PC-3 (cell line): ENCODE data around the gene MID2.

Experiments
- CTCF ChIP-seq: fragments of 300-600 bp; sonication (generic); conservative IDR thresholded peaks from 2 replicates; pipeline ENCODE4 v1.5.1; 2017; ENCODE audit warnings: antibody characterized with exemption, low read depth, mild to moderate bottlenecking, low read length
- EZH2phosphoT487 ChIP-seq: fragments of 300-600 bp; sonication (generic); IDR thresholded peaks from 2 replicates; pipeline ENCODE4 v1.6.1; 2018; ENCODE audit warnings: mild to moderate bottlenecking, antibody characterized with exemption, low read length, borderline replicate concordance

GRCh38 chrX:107826238-107827029 lies 768 bp downstream of the MID2 start:
- TF ChIP-seq CTCF = no peak
- TF ChIP-seq EZH2phosphoT487 = no peak
